Activated T-helper 9 cell treated with anti-CD3 and anti-CD28 coated beads, Interleukin-2, amount 50 U/mL, for 16 hours (primary cell): ENCODE results near the gene PCDHGB2.
"Not testable (repeated sequence)": the region's sequence is repeated elsewhere in the genome, so short reads cannot be mapped to it uniquely, and the experiment has no call there.

Experiments
- DNase-seq: peaks from one replicate; pipeline ENCODE4 v3.0.0-alpha.2; 2020; ENCODE audit warnings: low read depth

Gene PCDHGB2

DNA sequence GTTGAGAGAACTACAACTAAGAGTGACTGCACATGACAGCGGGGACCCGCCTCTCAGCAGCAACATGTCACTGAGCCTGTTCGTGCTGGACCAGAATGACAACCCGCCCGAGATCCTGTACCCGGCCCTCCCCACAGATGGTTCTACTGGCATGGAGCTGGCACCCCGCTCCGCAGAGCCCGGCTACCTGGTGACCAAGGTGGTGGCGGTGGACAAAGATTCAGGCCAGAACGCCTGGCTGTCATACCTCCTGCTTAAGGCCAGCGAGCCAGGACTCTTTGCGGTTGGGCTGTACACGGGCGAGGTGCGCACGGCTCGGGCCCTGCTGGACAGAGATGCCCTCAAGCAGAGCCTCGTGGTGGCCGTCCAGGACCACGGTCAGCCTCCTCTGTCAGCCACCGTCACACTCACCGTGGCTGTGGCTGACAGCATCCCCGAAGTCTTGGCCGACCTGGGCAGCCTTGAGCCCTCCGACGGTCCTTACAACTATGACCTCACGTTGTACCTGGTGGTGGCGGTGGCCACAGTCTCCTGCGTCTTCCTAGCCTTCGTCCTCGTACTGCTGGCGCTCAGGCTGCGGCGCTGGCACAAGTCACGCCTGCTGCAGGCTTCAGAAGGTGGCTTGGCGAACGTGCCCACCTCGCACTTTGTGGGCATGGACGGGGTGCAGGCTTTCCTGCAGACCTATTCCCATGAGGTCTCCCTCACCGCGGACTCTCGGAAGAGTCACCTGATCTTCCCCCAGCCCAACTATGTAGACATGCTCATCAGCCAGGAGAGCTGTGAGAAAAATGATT, 24.9 kb downstream of the PCDHGB2 start:
- no peak for DNase-seq

- DNase-seq = not testable (repeated sequence)
These were observed 27.9 kb downstream of the PCDHGB2 start, which contains the start of gene PCDHGB4 for GRCh38 chr5:141387557-141388311. TSS of gene PCDHGB4 (plus strand) at chr5:141387698. CDS start at chr5:141387885, 187 bp downstream.

GRCh38 chr5:141388661-141389060, 28.9 kb downstream of the PCDHGB2 start:
- DNase-seq = no peak

GRCh38 chr5:141389153-141390042, 29.6 kb downstream of the PCDHGB2 start:
- DNase-seq = no peak

DNA sequence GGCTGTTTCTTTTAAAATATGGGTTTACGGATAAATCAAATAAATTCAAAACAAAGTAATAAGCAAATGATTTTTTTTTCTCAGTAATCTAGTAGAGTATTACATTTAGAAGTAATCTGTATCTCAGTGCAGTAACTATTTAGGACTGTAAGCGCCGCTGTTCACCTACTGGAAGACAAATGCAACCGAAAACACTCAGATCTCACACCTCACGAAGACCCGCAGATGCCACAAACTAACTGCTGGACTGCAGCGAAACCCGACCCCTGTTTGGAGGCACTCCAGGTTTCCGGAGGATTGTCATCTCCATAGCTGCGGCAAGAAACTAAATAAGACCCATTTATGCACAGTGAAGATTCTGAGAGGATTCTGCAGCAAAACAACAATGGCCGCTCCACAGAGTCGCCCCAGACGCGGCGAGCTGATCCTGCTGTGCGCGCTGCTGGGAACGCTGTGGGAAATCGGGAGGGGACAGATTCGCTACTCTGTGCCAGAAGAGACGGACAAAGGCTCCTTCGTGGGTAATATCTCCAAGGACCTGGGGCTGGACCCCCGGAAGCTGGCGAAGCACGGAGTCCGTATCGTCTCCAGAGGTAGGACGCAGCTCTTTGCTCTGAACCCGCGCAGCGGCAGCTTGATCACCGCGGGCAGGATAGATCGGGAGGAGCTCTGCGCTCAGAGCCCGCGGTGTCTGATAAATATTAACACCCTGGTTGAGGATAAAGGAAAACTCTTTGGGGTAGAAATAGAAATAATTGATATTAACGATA, 32.8 kb downstream of the PCDHGB2 start, which contains the start of gene PCDHGA8:
Gene PCDHGA8, plus strand, starts transcription at position 205 of the 770 bp plus-strand sequence. Its CDS starts 181 bp downstream, at position 386.
- no peak for DNase-seq

DNA sequence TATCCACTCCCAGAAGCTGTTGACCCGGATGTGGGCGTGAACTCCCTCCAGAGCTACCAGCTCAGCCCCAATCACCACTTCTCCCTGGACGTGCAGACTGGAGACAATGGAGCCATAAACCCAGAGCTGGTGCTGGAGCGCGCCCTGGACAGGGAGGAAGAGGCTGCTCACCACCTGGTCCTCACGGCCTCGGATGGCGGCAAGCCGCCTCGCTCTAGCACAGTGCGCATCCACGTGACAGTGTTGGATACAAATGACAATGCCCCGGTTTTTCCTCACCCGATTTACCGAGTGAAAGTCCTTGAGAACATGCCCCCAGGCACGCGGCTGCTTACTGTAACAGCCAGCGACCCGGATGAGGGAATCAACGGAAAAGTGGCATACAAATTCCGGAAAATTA, 33.5 kb downstream of the PCDHGB2 start:
- no peak for DNase-seq

GRCh38 chr5:141394401-141395187, 34.8 kb downstream of the PCDHGB2 start:
- not testable (repeated sequence) for DNase-seq

- not testable (repeated sequence) for DNase-seq
These were observed 38.2 kb downstream of the PCDHGB2 start, which contains the start of gene PCDHGB5 for GRCh38 chr5:141397756-141398551. TSS of gene PCDHGB5 (plus strand) at chr5:141397947. CDS start at chr5:141398128, 181 bp downstream.

- DNase-seq = no peak
These were observed 38.8 kb downstream of the PCDHGB2 start for GRCh38 chr5:141398608-141399007.

- DNase-seq = no peak
These were observed 39.9 kb downstream of the PCDHGB2 start for GRCh38 chr5:141399555-141400258.

- no peak for DNase-seq
These were observed 42.9 kb downstream of the PCDHGB2 start, which contains the start of gene PCDHGA9 for GRCh38 chr5:141402553-141403243. TSS of gene PCDHGA9 (plus strand) at chr5:141402778. CDS start at chr5:141402953, 175 bp downstream.

DNA sequence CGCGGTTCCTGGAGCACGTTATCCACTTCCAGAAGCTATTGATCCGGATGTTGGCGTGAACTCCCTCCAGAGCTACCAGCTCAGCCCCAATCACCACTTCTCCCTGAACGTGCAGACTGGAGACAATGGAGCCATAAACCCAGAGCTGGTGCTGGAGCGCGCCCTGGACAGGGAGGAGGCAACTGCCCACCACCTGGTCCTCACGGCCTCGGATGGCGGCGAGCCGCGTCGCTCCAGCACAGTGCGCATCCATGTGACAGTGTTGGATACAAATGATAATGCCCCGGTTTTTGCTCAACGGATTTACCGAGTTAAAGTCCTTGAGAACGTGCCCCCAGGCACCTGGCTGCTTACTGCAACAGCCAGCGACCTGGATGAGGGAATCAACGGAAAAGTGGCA, 43.6 kb downstream of the PCDHGB2 start:
- DNase-seq = no peak

GRCh38 chr5:141407790-141408505, 48.2 kb downstream of the PCDHGB2 start, which contains the start of gene PCDHGB6:
TSS of gene PCDHGB6 (plus strand) at chr5:141408021. CDS start at chr5:141408203, 182 bp downstream.
- not testable (repeated sequence) for DNase-seq

- no peak for DNase-seq
These were observed 50.0 kb downstream of the PCDHGB2 start for GRCh38 chr5:141409598-141410306.

- DNase-seq = no peak
These were observed 51.8 kb downstream of the PCDHGB2 start for GRCh38 chr5:141411575-141411974.
